DMS153 treated with DMSO at 0.1 percent for 48 hours (cell line): ENCODE results near the gene UBE3B.

ENCODE experiments used
- DNase-seq: peaks from one replicate; lab custom pipeline; 2025; ENCODE audit not compliant: unreplicated experiment; lab: John Stamatoyannopoulos, UW

UBE3B gene

GRCh38 chr12:109494348-109494881 lies 17.0 kb downstream of the UBE3B start:
- no peak for DNase-seq

GRCh38 chr12:109495012-109495411 lies 17.6 kb downstream of the UBE3B start:
- no peak for DNase-seq

GRCh38 chr12:109496306-109496705 lies 18.9 kb downstream of the UBE3B start:
- no peak for DNase-seq

GRCh38 chr12:109497675-109498074 lies 20.2 kb downstream of the UBE3B start:
- DNase-seq, result no peak

GRCh38 chr12:109500406-109501185 lies 23.2 kb downstream of the UBE3B start:
- DNase-seq, result no peak

- no peak for DNase-seq
Observed at GRCh38 chr12:109501299-109501698, 23.9 kb downstream of the UBE3B start.

- DNase-seq, result no peak
Observed at GRCh38 chr12:109502332-109502731, 24.9 kb downstream of the UBE3B start.

- no peak for DNase-seq
Observed at GRCh38 chr12:109503611-109504010, 26.2 kb downstream of the UBE3B start.

GRCh38 chr12:109504068-109504467 lies 26.6 kb downstream of the UBE3B start:
- DNase-seq, result no peak

- DNase-seq, result no peak
Observed at GRCh38 chr12:109510196-109510595, 32.8 kb downstream of the UBE3B start.

- no peak for DNase-seq
Observed at GRCh38 chr12:109512608-109513007, 35.2 kb downstream of the UBE3B start.

- no peak for DNase-seq
Observed at GRCh38 chr12:109513051-109513450, 35.6 kb downstream of the UBE3B start.

GRCh38 chr12:109513977-109514376 lies 36.5 kb downstream of the UBE3B start:
- no peak for DNase-seq

GRCh38 chr12:109517619-109518018 lies 40.2 kb downstream of the UBE3B start:
- DNase-seq, result no peak

GRCh38 chr12:109518820-109519665 lies 41.6 kb downstream of the UBE3B start:
- DNase-seq, result peak; percentile 68

- no peak for DNase-seq
Observed at GRCh38 chr12:109519787-109520186, 42.4 kb downstream of the UBE3B start.

GRCh38 chr12:109521831-109522230 lies 44.4 kb downstream of the UBE3B start:
- no peak for DNase-seq

- no peak for DNase-seq
Observed at GRCh38 chr12:109523071-109523470, 45.6 kb downstream of the UBE3B start.

GRCh38 chr12:109523504-109523903 lies 46.1 kb downstream of the UBE3B start:
- DNase-seq, result no peak

- no peak for DNase-seq
Observed at GRCh38 chr12:109524466-109525278, 47.2 kb downstream of the UBE3B start.

- no peak for DNase-seq
Observed at GRCh38 chr12:109525279-109525585, 47.8 kb downstream of the UBE3B start.
